ENCODE measurements around the gene MPPED1. TPM values are rescaled to one million over a fixed set of nuclear protein-coding genes. Genes with fewer than 3 reads are reported as not detected.

Gene MPPED1
- total and polyA plus RNA-seq, 10 donors: 0.02 to 0.13 (median 0.04) TPM; not detected in 6

- Histone ChIP-seq H3K27ac (no peak overlapping the region), H3K9me3 (no peaks in the 10 kb centered on the region), H3K27me3 (replicated peaks in 1 of 7) (peaks cover 0 to 36% (median 0%) of the 10 kb centered on the region in 7 donors), H3K4me3 (no peak overlapping the region), H3K4me1 (no peaks in the 10 kb centered on the region), H3K36me3 (no peaks in the 10 kb centered on the region)
- no peak for DNase-seq
- intact Hi-C loops (cut with DNase I; ENCODE audit: low total_unique reads): no loop called here
- 71 to 82% (median 78%) methylated on average over 14 to 16 of the region's 16 CpGs for WGBS, 5 donors
- TF ChIP-seq POLR2AphosphoS5 (IDR thresholded peaks at IDR 0.05) (no peak), CTCF (IDR thresholded peaks at IDR 0.05 in 8 of 11, conservative IDR thresholded peaks at IDR 0.05 in 3 of 11) (no peak), POLR2A (IDR thresholded peaks at IDR 0.05) (no peak)
These were observed 99.6 kb downstream of the MPPED1 start for GRCh38 chr22:43511276-43511910.

- TF ChIP-seq POLR2A (IDR thresholded peaks at IDR 0.05): no peak
- TF ChIP-seq CTCF (IDR thresholded peaks at IDR 0.05 in 8 of 11, conservative IDR thresholded peaks at IDR 0.05 in 3 of 11): no peak
- TF ChIP-seq POLR2AphosphoS5 (IDR thresholded peaks at IDR 0.05): no peak
- Histone ChIP-seq H3K9me3 (no peaks in the 10 kb centered on the region), H3K36me3 (no peaks in the 10 kb centered on the region), H3K4me1 (no peaks in the 10 kb centered on the region), H3K27me3 (replicated peaks in 1 of 7) (peaks cover 0 to 45% (median 0%) of the 10 kb centered on the region in 7 donors), H3K27ac (no peak overlapping the region), H3K4me3 (no peak overlapping the region)
- DNase-seq: no peak
- WGBS, 5 donors: 71 to 81% (median 78%) methylated on average over 8 of the region's 8 CpGs
- intact Hi-C loops (cut with DNase I; ENCODE audit: low total_unique reads): no loop called here
These were observed 100.5 kb downstream of the MPPED1 start for GRCh38 chr22:43512279-43512678.

- no peak for TF ChIP-seq POLR2A (IDR thresholded peaks at IDR 0.05)
- TF ChIP-seq POLR2AphosphoS5 (IDR thresholded peaks at IDR 0.05): no peak
- no peak for TF ChIP-seq CTCF (IDR thresholded peaks at IDR 0.05 in 8 of 11, conservative IDR thresholded peaks at IDR 0.05 in 3 of 11)
- no peaks in the 10 kb centered on the region for H3K9me3 ChIP-seq
- no peaks in the 10 kb centered on the region for H3K4me1 ChIP-seq
- intact Hi-C loops (cut with DNase I; ENCODE audit: low total_unique reads): no loop called here
- peaks cover 0 to 45% (median 0%) of the 10 kb centered on the region in 7 donors for H3K27me3 ChIP-seq (replicated peaks in 1 of 7)
- WGBS, 5 donors: 79 to 88% (median 84%) methylated on average over 30 to 31 of the region's 31 CpGs
- H3K27ac ChIP-seq: no peak overlapping the region
- DNase-seq: no peak
- H3K4me3 ChIP-seq: no peak overlapping the region
- no peaks in the 10 kb centered on the region for H3K36me3 ChIP-seq
These were observed 102.8 kb downstream of the MPPED1 start for GRCh38 chr22:43514476-43515157.

- Histone ChIP-seq H3K4me3 (no peak overlapping the region), H3K27ac (no peak overlapping the region), H3K9me3 (no peaks in the 10 kb centered on the region), H3K27me3 (replicated peaks in 1 of 7) (peaks cover 0 to 40% (median 0%) of the 10 kb centered on the region in 7 donors), H3K36me3 (no peaks in the 10 kb centered on the region), H3K4me1 (no peaks in the 10 kb centered on the region)
- TF ChIP-seq POLR2AphosphoS5 (IDR thresholded peaks at IDR 0.05) (no peak), CTCF (IDR thresholded peaks at IDR 0.05 in 8 of 11, conservative IDR thresholded peaks at IDR 0.05 in 3 of 11) (no peak), POLR2A (IDR thresholded peaks at IDR 0.05) (no peak)
- 75 to 85% (median 82%) methylated on average over 6 to 8 of the region's 8 CpGs for WGBS, 5 donors
- intact Hi-C loops (cut with DNase I; ENCODE audit: low total_unique reads): no loop called here
- DNase-seq: no peak
These were observed 103.6 kb downstream of the MPPED1 start for GRCh38 chr22:43515411-43515810.
